Left ventricle myocardium inferior (tissue), 1 donor: ENCODE results near the gene INTS4. TPM values are rescaled to one million over a fixed set of nuclear protein-coding genes. Genes with fewer than 3 reads are reported as not detected.

Experiments
- DNase-seq: peaks from one replicate; pipeline ENCODE4 v3.0.0-alpha.2; 2020
- H3K27ac ChIP-seq: fragments of 200-600 bp; replicated peaks from 2 replicates; pipeline ENCODE4 v1.8.0; 2021
- H3K27me3 ChIP-seq: fragments of 200-600 bp; 2 replicates; pipeline ENCODE4 v1.8.0; 2021; ENCODE audit warnings: low read depth
- H3K36me3 ChIP-seq: fragments of 200-600 bp; 2 replicates; pipeline ENCODE4 v1.8.0; 2021
- H3K4me1 ChIP-seq: fragments of 200-600 bp; 2 replicates; pipeline ENCODE4 v1.8.0; 2021
- H3K4me3 ChIP-seq: fragments of 200-600 bp; 2 replicates; pipeline ENCODE4 v1.8.0; 2021; ENCODE audit warnings: mild to moderate bottlenecking, moderate library complexity
- H3K9me3 ChIP-seq: fragments of 200-600 bp; replicated peaks from 2 replicates; pipeline ENCODE4 v1.8.0; 2021
- CTCF ChIP-seq: fragments of 200-600 bp; IDR thresholded peaks from 2 replicates; pipeline ENCODE4 v1.8.0; 2021; ENCODE audit warnings: antibody characterized with exemption, mild to moderate bottlenecking, borderline replicate concordance
- intact Hi-C: fragments of 100-400 bp; cut with micrococcal nuclease; formaldehyde crosslinking; loops from one replicate; pipeline ENCODE4 v1.11.0; 2022
- total RNA-seq: library from RNA; stranded (reverse); fragmentation: NEBNext Ultra II Directional; extraction: Animal tissue kit (Norgen Biotek cat#: 25700); gene quantifications from one replicate; pipeline ENCODE4 v1.2.1, GENCODE V29; 2021
- donor health status: DM: no; HTN: yes; CAD: no; lungs with severe emphysema.

INTS4 gene
- total RNA-seq, 1 donor from 2014 or later = 15.4 TPM

GRCh38 chr11:78036313-78036712 is 41.8 kb upstream of the INTS4 start:
- Histone ChIP-seq H3K4me3 (no peak overlapping the region), H3K9me3 (no peaks in the 10 kb centered on the region), H3K27ac (no peak overlapping the region), H3K36me3 (no peaks in the 10 kb centered on the region), H3K27me3 (no peaks in the 10 kb centered on the region), H3K4me1 (peaks cover 14% of the 10 kb centered on the region)
- no peak for TF ChIP-seq CTCF
- intact Hi-C loops = no loop called here
- no peak for DNase-seq

- H3K4me1 ChIP-seq = peaks cover 13% of the 10 kb centered on the region
- intact Hi-C loops = no loop called here
Measured at GRCh38 chr11:78034623-78035022, 40.2 kb upstream of the INTS4 start.

GRCh38 chr11:78033040-78033439 is 38.6 kb upstream of the INTS4 start:
- no peak for DNase-seq
- H3K4me1 ChIP-seq = peaks cover 11% of the 10 kb centered on the region
- H3K27me3 ChIP-seq = no peaks in the 10 kb centered on the region
- no peak overlapping the region for H3K27ac ChIP-seq
- intact Hi-C loops = no loop called here
- no peaks in the 10 kb centered on the region for H3K36me3 ChIP-seq
- no peak overlapping the region for H3K4me3 ChIP-seq
- H3K9me3 ChIP-seq = no peaks in the 10 kb centered on the region
- no peak for TF ChIP-seq CTCF

More at GRCh38 chr11:78034623-78035022, 40.2 kb upstream of the INTS4 start:
- Histone ChIP-seq H3K4me3 (no peak overlapping the region), H3K9me3 (no peaks in the 10 kb centered on the region), H3K27me3 (no peaks in the 10 kb centered on the region), H3K36me3 (no peaks in the 10 kb centered on the region), H3K27ac (no peak overlapping the region)
- TF ChIP-seq CTCF = no peak
- no peak for DNase-seq

- Histone ChIP-seq H3K4me1 (peaks cover 11% of the 10 kb centered on the region), H3K36me3 (no peaks in the 10 kb centered on the region)
- intact Hi-C loops = no loop called here
Measured at GRCh38 chr11:78032090-78032489, 37.6 kb upstream of the INTS4 start.

GRCh38 chr11:78031629-78032028 is 37.2 kb upstream of the INTS4 start:
- DNase-seq = no peak

More at GRCh38 chr11:78032090-78032489, 37.6 kb upstream of the INTS4 start:
- no peak overlapping the region for H3K27ac ChIP-seq
- TF ChIP-seq CTCF = no peak
- no peak overlapping the region for H3K4me3 ChIP-seq
- H3K9me3 ChIP-seq = no peaks in the 10 kb centered on the region
- H3K27me3 ChIP-seq = no peaks in the 10 kb centered on the region
- no peak for DNase-seq

More at GRCh38 chr11:78031629-78032028, 37.2 kb upstream of the INTS4 start:
- Histone ChIP-seq H3K27ac (no peak overlapping the region), H3K4me1 (peaks cover 11% of the 10 kb centered on the region), H3K4me3 (no peak overlapping the region), H3K36me3 (no peaks in the 10 kb centered on the region), H3K27me3 (no peaks in the 10 kb centered on the region), H3K9me3 (no peaks in the 10 kb centered on the region)
- intact Hi-C loops = no loop called here
- TF ChIP-seq CTCF = no peak
